Gastroesophageal sphincter (tissue), 4 donors: ENCODE measurements around the gene EHD1. TPM values are rescaled to one million over a fixed set of nuclear protein-coding genes. Genes with fewer than 3 reads are reported as not detected.

Experiments used
- ATAC-seq: fragments of 150-250 bp; one replicate; pipeline ENCODE4 v1.9.1; 2016; ENCODE audit warnings: mild to moderate bottlenecking, moderate library complexity
- H3K27ac ChIP-seq, 4 donors: fragments of 200-600 bp; sonication (generic) in 3 of 4; 1 replicate in 3 of 4; 2 replicates in 1 of 4; pipeline ENCODE4 v1.5.1; 2016 to 2019
- H3K27me3 ChIP-seq: fragments of 200-600 bp; sonication (generic); one replicate; pipeline ENCODE4 v1.5.1; 2019
- H3K36me3 ChIP-seq, 2 donors: fragments of 200-600 bp; sonication (generic); one replicate each; pipeline ENCODE4 v1.5.1; 2019; ENCODE audit warnings: control low read depth in 1 of 2
- H3K4me1 ChIP-seq, 3 donors: fragments of 200-600 bp; sonication (generic); 1 replicate in 2 of 3; 2 replicates in 1 of 3; pipeline ENCODE4 v1.5.1; 2016 to 2019; ENCODE audit warnings: control low read depth in 2 of 3
- H3K4me3 ChIP-seq, 2 donors: fragments of 200-600 bp; sonication (generic); one replicate each; pipeline ENCODE4 v1.5.1; 2019; ENCODE audit warnings: mild to moderate bottlenecking in 1 of 2, moderate library complexity in 1 of 2
- H3K9me3 ChIP-seq, 3 donors: fragments of 200-600 bp; sonication (generic); one replicate each; pipeline ENCODE4 v1.5.1; 2017 to 2019; ENCODE audit warnings: control low read depth in 2 of 3
- CTCF ChIP-seq, 4 experiments: fragments of 200-600 bp in 2 of 4; fragments of 450-650 bp in 2 of 4; sonication (generic) in 1 of 4; IDR thresholded peaks; one replicate each; pipeline ENCODE4 v1.5.1; 2017 to 2019; ENCODE audit warnings: antibody characterized with exemption in 4 of 4, mild to moderate bottlenecking in 2 of 4, moderate library complexity in 2 of 4
- EP300 ChIP-seq: sonication (generic); formaldehyde crosslinking; IDR thresholded peaks from one replicate; pipeline ENCODE4 v1.6.1; 2017; ENCODE audit warnings: antibody characterized with exemption, mild to moderate bottlenecking
- POLR2A ChIP-seq, 2 donors: fragments of 450-650 bp; IDR thresholded peaks; one replicate each; pipeline ENCODE4 v1.6.1; 2017; ENCODE audit warnings: antibody characterized with exemption in 2 of 2, mild to moderate bottlenecking in 2 of 2, moderate library complexity in 1 of 2
- POLR2AphosphoS5 ChIP-seq: sonication (generic); formaldehyde crosslinking; IDR thresholded peaks from one replicate; pipeline ENCODE4 v1.6.1; 2017; ENCODE audit warnings: antibody characterized with exemption
- WGBS, 2 donors: methylation state at CpG; one replicate each; pipeline ENCODE4 v1.1.5; 2018; ENCODE audit warnings: low coverage in 1 of 2; 5-methylcytosine and 5-hydroxymethylcytosine counted together
- total RNA-seq, 4 donors: library from RNA; depleted of rRNA; stranded (reverse); fragments of >200 nt; gene quantifications; one replicate each; pipeline ENCODE4 v1.1.0, GENCODE V29; 2016

Gene EHD1
- total RNA-seq, 4 donors from 2014 or later = 92.1 to 188 (median 101) TPM

- WGBS, 2 donors = 10 to 14% methylated on average over 4 to 10 of the region's 21 CpGs
- TF ChIP-seq POLR2A (IDR thresholded peaks at IDR 0.05) = no peak
- TF ChIP-seq POLR2AphosphoS5 = peak; percentile 56
- peak in 2 of 4 experiments; percentile 7 to 9 for TF ChIP-seq CTCF (IDR thresholded peaks at IDR 0.05)
- Histone ChIP-seq H3K36me3 (peaks cover 0 to 29% of the 10 kb centered on the region in 2 donors), H3K27me3 (no peaks in the 10 kb centered on the region), H3K9me3 (no peaks in the 10 kb centered on the region), H3K4me1 (peaks cover 11 to 100% (median 76%) of the 10 kb centered on the region in 3 donors), H3K27ac (peak overlapping the region; percentile 60 to 98 (median 97)), H3K4me3 (peak overlapping the region in 1 of 2 donors; percentile 11)
- ATAC-seq = peak; percentile 7
These were observed 9.4 kb downstream of the EHD1 start for GRCh38 chr11:64868904-64869570.

GRCh38 chr11:64867748-64868462 lies 10.5 kb downstream of the EHD1 start:
- TF ChIP-seq POLR2AphosphoS5 (no peak), EP300 (no peak), POLR2A (IDR thresholded peaks at IDR 0.05) (no peak), CTCF (IDR thresholded peaks at IDR 0.05) (no peak)
- Histone ChIP-seq H3K27ac (peak overlapping the region; percentile 60 to 98 (median 97)), H3K36me3 (peaks cover 0 to 18% of the 10 kb centered on the region in 2 donors), H3K27me3 (no peaks in the 10 kb centered on the region), H3K9me3 (no peaks in the 10 kb centered on the region), H3K4me1 (peaks cover 11 to 100% (median 80%) of the 10 kb centered on the region in 3 donors), H3K4me3 (no peak overlapping the region)
- 44 to 63% methylated on average over 7 to 11 of the region's 28 CpGs for WGBS, 2 donors
- no peak for ATAC-seq

GRCh38 chr11:64866173-64866491 lies 12.3 kb downstream of the EHD1 start:
- no peaks in the 10 kb centered on the region for H3K27me3 ChIP-seq
- H3K36me3 ChIP-seq = peaks cover 0 to 2% of the 10 kb centered on the region in 2 donors
- no peak for TF ChIP-seq EP300
- TF ChIP-seq CTCF (IDR thresholded peaks at IDR 0.05) = no peak
- H3K27ac ChIP-seq = peak overlapping the region; percentile 60 to 98 (median 97)
- no peaks in the 10 kb centered on the region for H3K9me3 ChIP-seq
- H3K4me3 ChIP-seq = no peak overlapping the region
- peaks cover 10 to 100% (median 78%) of the 10 kb centered on the region in 3 donors for H3K4me1 ChIP-seq
- no peak for ATAC-seq
- 74 to 94% methylated on average over 3 to 4 of the region's 4 CpGs for WGBS, 2 donors

- TF ChIP-seq POLR2AphosphoS5 = peak; percentile 89
- TF ChIP-seq CTCF (IDR thresholded peaks at IDR 0.05) = peak in 2 of 4 experiments; percentile 29 to 53
- peak; percentile 49 for TF ChIP-seq EP300
- TF ChIP-seq POLR2A (IDR thresholded peaks at IDR 0.05) = no peak
- 5 to 28% methylated on average over 6 to 7 of the region's 15 CpGs for WGBS, 2 donors
- no peak for ATAC-seq
- Histone ChIP-seq H3K4me3 (peak overlapping the region in 1 of 2 donors; percentile 28), H3K9me3 (no peaks in the 10 kb centered on the region), H3K27ac (peak overlapping the region; percentile 84 to 98 (median 97)), H3K36me3 (no peaks in the 10 kb centered on the region), H3K4me1 (peaks cover 8 to 100% (median 72%) of the 10 kb centered on the region in 3 donors), H3K27me3 (no peaks in the 10 kb centered on the region)
These were observed 12.9 kb downstream of the EHD1 start for GRCh38 chr11:64865286-64866172.
